ENCODE results near the gene SPARCL1. TPM values are rescaled to one million over a fixed set of nuclear protein-coding genes. Genes with fewer than 3 reads are reported as not detected.
A peak's percentile ranks its signal among the peaks of the same experiment; 100 is the strongest.

Gene SPARCL1
- total RNA-seq, 1 donor from 2014 or later = 369 TPM

DNA sequence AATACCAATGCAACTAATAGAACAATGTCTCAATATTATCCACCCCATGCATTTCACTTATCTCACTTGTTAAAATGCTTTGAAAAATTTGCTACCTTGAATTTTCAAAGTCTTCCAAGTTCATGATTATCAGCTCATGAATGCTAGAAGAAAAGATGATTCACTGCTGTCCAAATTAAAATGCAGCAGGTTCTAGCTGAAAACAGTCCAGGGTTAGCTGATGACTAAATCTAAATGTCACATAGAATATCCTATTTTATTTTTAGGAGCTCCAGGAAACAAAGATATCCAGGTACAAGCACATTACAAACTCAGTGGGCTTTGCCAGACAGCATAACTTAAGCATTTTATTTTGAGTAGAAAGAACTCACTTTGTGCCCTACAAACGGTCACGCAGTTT is 38.0 kb upstream of the SPARCL1 start:
- H3K9me3 ChIP-seq = no peaks in the 10 kb centered on the region
- H3K36me3 ChIP-seq = no peaks in the 10 kb centered on the region
- no peaks in the 10 kb centered on the region for H3K4me1 ChIP-seq
- no peak overlapping the region for H3K4me3 ChIP-seq
- H3K27ac ChIP-seq = no peak overlapping the region
- no peak for DNase-seq
- H3K27me3 ChIP-seq = no peaks in the 10 kb centered on the region
- no peak for ATAC-seq
- intact Hi-C loops (cut with DNase I) = no loop called here
- TF ChIP-seq, protein P1, sequence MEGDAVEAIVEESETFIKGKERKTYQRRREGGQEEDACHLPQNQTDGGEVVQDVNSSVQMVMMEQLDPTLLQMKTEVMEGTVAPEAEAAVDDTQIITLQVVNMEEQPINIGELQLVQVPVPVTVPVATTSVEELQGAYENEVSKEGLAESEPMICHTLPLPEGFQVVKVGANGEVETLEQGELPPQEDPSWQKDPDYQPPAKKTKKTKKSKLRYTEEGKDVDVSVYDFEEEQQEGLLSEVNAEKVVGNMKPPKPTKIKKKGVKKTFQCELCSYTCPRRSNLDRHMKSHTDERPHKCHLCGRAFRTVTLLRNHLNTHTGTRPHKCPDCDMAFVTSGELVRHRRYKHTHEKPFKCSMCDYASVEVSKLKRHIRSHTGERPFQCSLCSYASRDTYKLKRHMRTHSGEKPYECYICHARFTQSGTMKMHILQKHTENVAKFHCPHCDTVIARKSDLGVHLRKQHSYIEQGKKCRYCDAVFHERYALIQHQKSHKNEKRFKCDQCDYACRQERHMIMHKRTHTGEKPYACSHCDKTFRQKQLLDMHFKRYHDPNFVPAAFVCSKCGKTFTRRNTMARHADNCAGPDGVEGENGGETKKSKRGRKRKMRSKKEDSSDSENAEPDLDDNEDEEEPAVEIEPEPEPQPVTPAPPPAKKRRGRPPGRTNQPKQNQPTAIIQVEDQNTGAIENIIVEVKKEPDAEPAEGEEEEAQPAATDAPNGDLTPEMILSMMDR (IDR thresholded peaks at IDR 0.05) = no peak

DNA sequence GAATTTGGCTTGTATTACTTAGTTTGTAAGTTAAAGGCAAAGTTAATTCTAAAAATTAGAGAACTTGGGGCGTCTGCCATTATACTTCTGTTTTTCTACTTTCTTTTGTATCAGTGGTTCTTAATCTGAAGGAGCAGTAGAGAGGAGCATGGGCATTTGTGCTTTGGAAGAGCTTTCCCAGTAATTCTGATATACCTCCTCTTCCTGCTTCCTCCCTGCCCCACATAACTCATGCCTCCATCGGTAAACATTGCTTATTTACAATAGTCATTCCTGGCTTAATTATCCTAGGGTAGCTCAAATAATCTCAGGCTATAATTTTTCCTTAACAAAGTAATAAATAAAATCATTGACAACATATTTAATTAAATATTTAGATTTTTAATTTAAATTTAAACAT is 37.1 kb upstream of the SPARCL1 start:
- TF ChIP-seq, protein P1 (IDR thresholded peaks at IDR 0.05) = no peak
- DNase-seq = no peak
- intact Hi-C loops (cut with DNase I) = no loop called here
- Histone ChIP-seq H3K36me3 (no peaks in the 10 kb centered on the region), H3K9me3 (no peaks in the 10 kb centered on the region), H3K27ac (no peak overlapping the region), H3K4me3 (no peak overlapping the region), H3K27me3 (no peaks in the 10 kb centered on the region), H3K4me1 (no peaks in the 10 kb centered on the region)
- no peak for ATAC-seq

DNA sequence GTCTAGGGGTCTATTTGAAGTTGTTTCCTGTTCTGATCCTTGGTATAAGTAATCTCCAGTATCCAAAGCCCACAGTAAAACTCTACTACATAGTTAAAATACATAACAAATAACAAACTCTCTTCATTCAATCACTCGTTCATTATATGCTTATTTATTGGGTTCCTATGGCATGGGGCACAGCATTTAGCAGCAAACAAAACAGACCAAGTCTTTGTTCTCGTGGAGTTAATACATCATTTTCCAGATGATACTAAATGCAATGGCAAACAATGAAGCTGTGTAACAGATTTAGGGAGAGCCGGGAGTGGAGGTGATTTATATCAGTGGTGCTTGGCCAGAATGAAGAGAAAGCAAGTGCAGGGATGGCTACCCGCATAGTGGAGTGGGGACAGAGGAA is 36.6 kb upstream of the SPARCL1 start:
- DNase-seq (no peak), ATAC-seq (no peak)
- Histone ChIP-seq H3K4me1 (no peaks in the 10 kb centered on the region), H3K4me3 (no peak overlapping the region), H3K36me3 (no peaks in the 10 kb centered on the region), H3K9me3 (no peaks in the 10 kb centered on the region), H3K27ac (no peak overlapping the region), H3K27me3 (no peaks in the 10 kb centered on the region)
- intact Hi-C loops (cut with DNase I) = no loop called here
- TF ChIP-seq, protein P1 (IDR thresholded peaks at IDR 0.05) = no peak

DNA sequence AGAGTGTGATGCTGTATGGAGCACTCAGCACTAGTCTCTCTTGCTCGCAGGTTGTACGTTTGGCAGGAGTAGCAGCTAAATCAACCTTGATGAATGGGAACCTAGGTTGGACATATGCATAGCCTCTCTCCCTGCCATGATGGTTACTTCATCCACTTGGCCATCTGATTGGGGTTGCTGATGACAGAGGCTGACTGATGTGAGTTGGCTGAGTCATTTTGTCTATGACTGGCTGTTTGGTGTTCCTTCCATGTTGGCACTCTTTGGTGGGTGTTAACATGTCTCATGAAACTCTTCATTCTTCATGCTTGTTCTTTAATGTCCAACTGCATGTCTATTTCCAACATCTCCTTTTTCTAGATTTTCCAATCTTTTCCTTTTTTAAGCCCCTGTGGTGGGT is 31.6 kb upstream of the SPARCL1 start:
- TF ChIP-seq, protein P1 (IDR thresholded peaks at IDR 0.05) = no peak
- intact Hi-C loops (cut with DNase I) = no loop called here
- no peak for DNase-seq
- Histone ChIP-seq H3K27me3 (no peaks in the 10 kb centered on the region), H3K36me3 (no peaks in the 10 kb centered on the region), H3K4me1 (no peaks in the 10 kb centered on the region), H3K27ac (no peak overlapping the region), H3K9me3 (no peaks in the 10 kb centered on the region), H3K4me3 (no peak overlapping the region)
- ATAC-seq = no peak

DNA sequence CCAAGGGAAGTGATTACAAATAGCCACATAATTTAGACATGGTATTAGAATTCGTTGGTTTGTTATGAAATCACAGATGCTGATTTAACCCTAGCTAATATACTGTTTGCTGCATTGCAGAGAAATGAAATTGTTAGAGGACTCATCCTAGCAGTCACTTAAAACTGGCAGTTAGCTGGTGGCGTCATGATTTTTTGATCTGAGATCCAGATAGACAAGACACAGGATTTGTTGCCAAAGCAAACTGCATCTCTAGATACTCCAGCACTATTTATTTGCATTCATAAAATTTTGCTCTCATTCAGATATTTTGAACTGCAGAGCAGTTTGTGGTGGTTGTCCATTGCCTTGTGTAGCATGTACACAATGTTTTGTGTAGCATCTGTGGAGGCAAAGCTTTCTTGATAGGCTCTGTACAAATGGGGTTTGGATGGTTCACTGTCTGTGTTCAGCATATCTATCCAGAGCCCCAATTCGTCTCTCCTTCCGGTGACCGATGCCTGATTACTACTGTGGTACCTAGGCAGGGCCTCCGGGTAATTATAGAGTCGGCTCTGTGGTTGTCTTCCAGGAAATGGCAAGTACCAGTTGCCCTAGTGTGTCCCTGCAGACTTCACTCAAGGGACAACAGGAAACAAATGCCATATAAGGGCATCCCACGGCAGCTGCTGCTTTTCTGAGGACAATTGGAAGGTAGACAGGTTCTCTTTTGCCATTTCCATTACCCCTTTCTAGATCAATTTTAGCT is 30.1 kb upstream of the SPARCL1 start:
- Histone ChIP-seq H3K4me3 (no peak overlapping the region), H3K36me3 (no peaks in the 10 kb centered on the region), H3K27me3 (no peaks in the 10 kb centered on the region), H3K9me3 (no peaks in the 10 kb centered on the region), H3K4me1 (no peaks in the 10 kb centered on the region), H3K27ac (no peak overlapping the region)
- ATAC-seq (peak; percentile 57), DNase-seq (no peak)
- TF ChIP-seq, protein P1 (IDR thresholded peaks at IDR 0.05) = no peak
- intact Hi-C loops (cut with DNase I) = no loop called here

DNA sequence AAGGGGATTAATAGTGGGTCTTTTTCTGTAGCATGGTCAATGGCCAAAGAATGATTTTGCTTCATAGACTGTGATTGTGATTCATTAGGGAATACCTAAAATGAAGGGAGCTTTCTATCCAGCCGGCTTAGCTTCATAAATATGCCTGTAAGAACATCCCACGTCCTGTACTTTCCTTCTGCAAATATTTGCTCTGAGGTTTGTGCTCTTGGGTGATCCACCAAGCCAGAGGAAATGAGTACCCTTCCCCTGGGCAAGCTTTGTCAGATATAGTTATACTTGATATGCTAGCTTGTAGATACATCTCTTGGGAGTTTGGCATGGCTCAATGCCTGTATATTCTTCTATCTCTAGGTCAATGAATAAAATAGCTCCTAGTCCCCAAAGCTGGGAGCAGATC is 28.2 kb upstream of the SPARCL1 start:
- Histone ChIP-seq H3K36me3 (no peaks in the 10 kb centered on the region), H3K27me3 (no peaks in the 10 kb centered on the region), H3K4me1 (no peaks in the 10 kb centered on the region), H3K9me3 (no peaks in the 10 kb centered on the region), H3K27ac (no peak overlapping the region), H3K4me3 (no peak overlapping the region)
- intact Hi-C loops (cut with DNase I) = no loop called here
- DNase-seq (no peak), ATAC-seq (no peak)
- TF ChIP-seq, protein P1 (IDR thresholded peaks at IDR 0.05) = no peak
